Spleen (tissue), 11 donors: ENCODE data around the gene TLE1. TPM values are rescaled to one million over a fixed set of nuclear protein-coding genes. Genes with fewer than 3 reads are reported as not detected.

Source experiments
- DNase-seq: peaks from one replicate; pipeline ENCODE4 v3.0.0-alpha.2; 2020
- H3K27ac ChIP-seq, 8 donors: fragments of 200-600 bp; sonication (generic) in 7 of 8; 1 replicate in 4 of 8; 2 replicates in 4 of 8; pipeline versions ENCODE4 v1.5.0 to v1.8.0; 2016 to 2021; ENCODE audit warnings: inconsistent platforms in 4 of 8, mild to moderate bottlenecking in 4 of 8, moderate library complexity in 1 of 8
- H3K27me3 ChIP-seq, 7 donors: fragments of 200-600 bp; sonication (generic) in 6 of 7; replicated peaks in 1 of 7; 1 replicate in 4 of 7; 2 replicates in 3 of 7; pipeline versions ENCODE4 v1.5.0 to v1.8.0; 2016 to 2021; ENCODE audit warnings: inconsistent platforms in 3 of 7, mild to moderate bottlenecking in 1 of 7
- H3K36me3 ChIP-seq, 6 donors: fragments of 200-600 bp; sonication (generic) in 5 of 6; 1 replicate in 4 of 6; 2 replicates in 2 of 6; pipeline versions ENCODE4 v1.5.0 to v1.8.0; 2016 to 2021; ENCODE audit warnings: inconsistent platforms in 2 of 6
- H3K4me1 ChIP-seq, 6 donors: fragments of 200-600 bp; sonication (generic) in 5 of 6; 1 replicate in 3 of 6; 2 replicates in 3 of 6; pipeline versions ENCODE4 v1.5.0 to v1.8.0; 2016 to 2021; ENCODE audit warnings: inconsistent platforms in 3 of 6
- H3K4me3 ChIP-seq, 8 donors: fragments of 200-600 bp; sonication (generic) in 7 of 8; 1 replicate in 4 of 8; 2 replicates in 4 of 8; pipeline versions ENCODE4 v1.5.0 to v1.8.0; 2016 to 2021; ENCODE audit warnings: inconsistent platforms in 4 of 8, mild to moderate bottlenecking in 4 of 8, moderate library complexity in 2 of 8
- H3K9me3 ChIP-seq, 8 donors: fragments of 200-600 bp; sonication (generic) in 7 of 8; 1 replicate in 4 of 8; 2 replicates in 4 of 8; pipeline versions ENCODE4 v1.5.0 to v1.8.0; 2016 to 2021; ENCODE audit warnings: inconsistent platforms in 4 of 8
- CTCF ChIP-seq, 11 experiments: fragments of 200-600 bp in 7 of 11; fragments of 450-650 bp in 4 of 11; sonication (generic) in 4 of 11; IDR thresholded peaks in 8 of 11; conservative IDR thresholded peaks in 3 of 11; 1 replicate in 7 of 11; 2 replicates in 4 of 11; pipeline versions ENCODE4 v1.4.0 to v1.8.0; 2016 to 2021; ENCODE audit warnings: antibody characterized with exemption in 11 of 11, inconsistent platforms in 4 of 11, mild to moderate bottlenecking in 1 of 11
- POLR2A ChIP-seq, 3 donors: fragments of 450-650 bp; IDR thresholded peaks; one replicate each; pipeline ENCODE4 v1.5.1; 2017; ENCODE audit warnings: antibody characterized with exemption in 3 of 3, mild to moderate bottlenecking in 1 of 3
- POLR2AphosphoS5 ChIP-seq, 3 donors: sonication (generic); formaldehyde crosslinking; IDR thresholded peaks; one replicate each; pipeline ENCODE4 v1.5.1; 2017; ENCODE audit warnings: antibody characterized with exemption in 3 of 3
- WGBS, 5 donors: extraction: QIAGEN DNeasy Blood & Tissue Kit in 3 of 5; methylation state at CpG; one replicate each; pipeline versions ENCODE4 v1.1.5 to v1.1.7; 2013 to 2018; 5-methylcytosine and 5-hydroxymethylcytosine counted together
- intact Hi-C: fragments of 100-400 bp; cut with DNase I; formaldehyde crosslinking; loops from one replicate; pipeline ENCODE4 v1.15.0; 2023; ENCODE audit warnings: low total_unique reads
- polyA plus RNA-seq, 3 donors: library from polyadenylated mRNA; stranded (reverse); fragments of 200-250 nt; gene quantifications; one replicate each; pipeline ENCODE4 v1.2.1, GENCODE V29; 2013
- total RNA-seq, 7 donors: library from RNA; depleted of rRNA in 3 of 7; stranded (reverse); fragments of >200 nt in 3 of 7; fragmentation: NEBNext Ultra II Directional in 4 of 7; extraction: Animal tissue kit (Norgen Biotek cat#: 25700) in 4 of 7; gene quantifications; one replicate each; pipeline versions ENCODE4 v1.1.0 to v1.2.1, GENCODE V29; 2016 to 2021
- donor health status: healthy with polysubstance abuse.
- donor health status: DM: no; HTN: no; CAD: no; lungs with moderate emphysema.
- donor health status: DM: no; HTN: no; CAD: no.
- donor health status: Bipolar disorder and iron deficiency.
- donor health status: healthy.
- donor health status: DM: no; HTN: no; CAD: no.
- donor health status: DM: yes; HTN: yes; CAD: no.

TLE1 gene
- total and polyA plus RNA-seq, 10 donors, result 34.7 to 110 (median 60.2) TPM

GRCh38 chr9:81724242-81724889 lies 35.0 kb upstream of the TLE1 start:
- peaks cover 0 to 10% (median 5%) of the 10 kb centered on the region in 6 donors for H3K4me1 ChIP-seq
- no peak overlapping the region for H3K27ac ChIP-seq
- intact Hi-C loops, result no loop called here
- TF ChIP-seq CTCF (IDR thresholded peaks at IDR 0.05 in 8 of 11, conservative IDR thresholded peaks at IDR 0.05 in 3 of 11), result no peak
- TF ChIP-seq POLR2A (IDR thresholded peaks at IDR 0.05), result no peak
- TF ChIP-seq POLR2AphosphoS5 (IDR thresholded peaks at IDR 0.05), result no peak
- no peaks in the 10 kb centered on the region for H3K27me3 ChIP-seq
- peaks cover 0 to 2% (median 0%) of the 10 kb centered on the region in 8 donors for H3K9me3 ChIP-seq
- WGBS, 5 donors, result 45 to 72% (median 60%) methylated on average over 3 of the region's 3 CpGs
- no peak overlapping the region for H3K4me3 ChIP-seq
- H3K36me3 ChIP-seq, result no peaks in the 10 kb centered on the region
- DNase-seq, result no peak

- Histone ChIP-seq H3K4me1 (no peaks in the 10 kb centered on the region), H3K27ac (no peak overlapping the region), H3K36me3 (no peaks in the 10 kb centered on the region), H3K9me3 (peaks cover 0 to 4% (median 0%) of the 10 kb centered on the region in 8 donors), H3K27me3 (no peaks in the 10 kb centered on the region), H3K4me3 (no peak overlapping the region)
- WGBS, 5 donors, result 94 to 98% (median 96%) methylated on average over 3 of the region's 3 CpGs
- DNase-seq, result no peak
- no peak for TF ChIP-seq POLR2A (IDR thresholded peaks at IDR 0.05)
- TF ChIP-seq CTCF (IDR thresholded peaks at IDR 0.05 in 8 of 11, conservative IDR thresholded peaks at IDR 0.05 in 3 of 11), result no peak
- TF ChIP-seq POLR2AphosphoS5 (IDR thresholded peaks at IDR 0.05), result no peak
- intact Hi-C loops, result no loop called here
Observed at GRCh38 chr9:81722277-81722676, 32.9 kb upstream of the TLE1 start.

GRCh38 chr9:81720450-81721086 lies 31.2 kb upstream of the TLE1 start:
- H3K27ac ChIP-seq, result no peak overlapping the region
- peaks cover 0 to 4% (median 0%) of the 10 kb centered on the region in 8 donors for H3K9me3 ChIP-seq
- no peak for TF ChIP-seq CTCF (IDR thresholded peaks at IDR 0.05 in 8 of 11, conservative IDR thresholded peaks at IDR 0.05 in 3 of 11)
- TF ChIP-seq POLR2A (IDR thresholded peaks at IDR 0.05), result peak in 1 of 3 donors; percentile 7
- TF ChIP-seq POLR2AphosphoS5 (IDR thresholded peaks at IDR 0.05), result no peak
- H3K4me1 ChIP-seq, result no peaks in the 10 kb centered on the region
- no peaks in the 10 kb centered on the region for H3K27me3 ChIP-seq
- intact Hi-C loops, result no loop called here
- H3K36me3 ChIP-seq, result no peaks in the 10 kb centered on the region
- H3K4me3 ChIP-seq, result no peak overlapping the region
- 93 to 99% (median 95%) methylated on average over 9 of the region's 9 CpGs for WGBS, 5 donors
- DNase-seq, result no peak

GRCh38 chr9:81719972-81720371 lies 30.6 kb upstream of the TLE1 start:
- TF ChIP-seq POLR2AphosphoS5 (IDR thresholded peaks at IDR 0.05), result no peak
- no peak for TF ChIP-seq CTCF (IDR thresholded peaks at IDR 0.05 in 8 of 11, conservative IDR thresholded peaks at IDR 0.05 in 3 of 11)
- TF ChIP-seq POLR2A (IDR thresholded peaks at IDR 0.05), result no peak
- WGBS, 5 donors, result 89 to 95% (median 91%) methylated on average over 4 of the region's 4 CpGs
- H3K27me3 ChIP-seq, result no peaks in the 10 kb centered on the region

More at GRCh38 chr9:81719972-81720371, 30.6 kb upstream of the TLE1 start:
- intact Hi-C loops, result no loop called here
- Histone ChIP-seq H3K36me3 (no peaks in the 10 kb centered on the region), H3K4me1 (no peaks in the 10 kb centered on the region), H3K27ac (no peak overlapping the region), H3K9me3 (peaks cover 0 to 4% (median 0%) of the 10 kb centered on the region in 8 donors), H3K4me3 (no peak overlapping the region)
- no peak for DNase-seq
